Panc1 (cell line): Measurements from ENCODE around the gene H1-8. TPM values are rescaled to one million over a fixed set of nuclear protein-coding genes. Genes with fewer than 3 reads are reported as not detected.

Experiments
- ATAC-seq: fragments of 200-7000 bp; cut with Tn5 transposase; 2 replicates; pipeline ENCODE4 v1.9.1; 2020; ENCODE audit warnings: mild to moderate bottlenecking, moderate library complexity
- BruUV-seq: library from RNA; stranded (reverse); fragments of 400-500 nt; replicated peaks from 2 replicates; lab custom pipeline; 2021; lab: Mats Ljungman, UMichigan
- CTCF ChIA-PET: fragments of 300-600 bp; sonication (Branson Sonifier 250); formaldehyde crosslinking; loops from one replicate; lab custom pipeline; 2022; ENCODE audit warnings: antibody characterized with exemption; lab: Charles Lee
- POLR2A ChIA-PET: fragments of 300-600 bp; sonication (Branson Sonifier 250); formaldehyde crosslinking; loops from one replicate; lab custom pipeline; 2022; ENCODE audit warnings: antibody characterized with exemption; lab: Charles Lee
- DNase-seq: peaks from one replicate; pipeline ENCODE4 v3.0.0-alpha.2; 2010; ENCODE audit warnings: low read depth, low spot score
- H3K27ac ChIP-seq: 2 replicates; pipeline ENCODE4 v1.5.1; 2011; ENCODE audit warnings: mild to moderate bottlenecking, low read length, inconsistent platforms
- H3K27me3 ChIP-seq: fragments of 200-500 bp; sonication (Bioruptor generic); 2 replicates; pipeline ENCODE4 v1.6.0; 2014; ENCODE audit warnings: low read length, inconsistent platforms; ENCODE audit not compliant: control insufficient read depth, insufficient read depth
- H3K36me3 ChIP-seq: fragments of 200-500 bp; sonication (Bioruptor generic); 2 replicates; pipeline ENCODE4 v1.5.1; 2014; ENCODE audit warnings: inconsistent platforms, mild to moderate bottlenecking, low read length, moderate library complexity; ENCODE audit not compliant: control insufficient read depth, insufficient read depth
- H3K4me1 ChIP-seq: 2 replicates; pipeline ENCODE4 v1.5.1; 2011; ENCODE audit warnings: inconsistent platforms, mild to moderate bottlenecking, low read length, moderate library complexity; ENCODE audit not compliant: control insufficient read depth, insufficient read depth
- H3K4me3 ChIP-seq, 2 experiments: 2 replicates each; pipeline ENCODE4 v1.5.1; 2011 to 2012; ENCODE audit warnings: low read depth in 2 of 2, low read length in 2 of 2, mild to moderate bottlenecking in 2 of 2, inconsistent platforms in 1 of 2, moderate library complexity in 1 of 2
- H3K9me3 ChIP-seq: fragments of 200-500 bp; sonication (Bioruptor generic); 2 replicates; pipeline ENCODE4 v1.5.1; 2014; ENCODE audit warnings: low read depth, mild to moderate bottlenecking, inconsistent platforms, low read length, moderate library complexity; ENCODE audit not compliant: control insufficient read depth, insufficient read depth
- POLR2AphosphoS5 ChIP-seq: IDR thresholded peaks from 2 replicates; pipeline ENCODE4 v1.6.1; 2012; ENCODE audit warnings: mild to moderate bottlenecking, low read depth, low read length, moderate library complexity
- REST ChIP-seq, 2 experiments: IDR thresholded peaks; 2 replicates each; pipeline ENCODE4 v1.6.1; 2011 to 2012; ENCODE audit warnings: low read depth in 2 of 2, control low read depth in 1 of 2, low read length in 1 of 2, mild to moderate bottlenecking in 1 of 2, moderate library complexity in 1 of 2; ENCODE audit not compliant: insufficient read depth in 1 of 2
- SIN3A ChIP-seq: IDR thresholded peaks from 2 replicates; pipeline ENCODE4 v1.6.1; 2012; ENCODE audit warnings: low read depth, mild to moderate bottlenecking, low read length, moderate library complexity, borderline replicate concordance; ENCODE audit not compliant: insufficient read depth
- TCF7L2 ChIP-seq: IDR thresholded peaks from 2 replicates; pipeline ENCODE4 v1.6.1; 2011; ENCODE audit warnings: mild to moderate bottlenecking, low read depth, low read length, inconsistent platforms
- in situ Hi-C: cut with HindIII; loops from 2 replicates; pipeline ENCODE4 v1.10.0; 2016; ENCODE audit warnings: low sequenced_read_pairs, low pct_unique_long_range_greater_than_20kb
- intact Hi-C: fragments of 100-400 bp; cut with micrococcal nuclease; formaldehyde crosslinking; loops from one replicate; pipeline ENCODE4 v1.10.0; 2022; ENCODE audit not compliant: unreplicated experiment
- total RNA-seq: library from RNA; stranded (reverse); gene quantifications from one replicate; pipeline ENCODE4 v1.2.1, GENCODE V29; 2021; ENCODE audit not compliant: unreplicated experiment
- TF ChIP-seq, protein P1 (sequence below): fragments of 450-650 bp; IDR thresholded peaks from 2 replicates; pipeline ENCODE4 v1.5.1; 2017; ENCODE audit warnings: mild to moderate bottlenecking

H1-8 gene
- total RNA-seq, 1 experiment from 2014 or later, result not detected

GRCh38 chr3:129562803-129563202 is 19.8 kb downstream of the H1-8 start:
- H3K36me3 ChIP-seq, result peaks cover 7% of the 10 kb centered on the region
- ChIA-PET POLR2A (interaction anchor here (0.6 kb wide), 1 partner anchor 23 kb away, joined by 4 read pairs; no protein-coding TSS in a partner anchor), CTCF (no interaction called here)
- BruUV-seq, result no TSS peak
- DNase-seq (no peak), ATAC-seq (no peak)
- H3K4me3 ChIP-seq, result no peak overlapping the region
- H3K9me3 ChIP-seq, result no peaks in the 10 kb centered on the region
- peaks cover 19% of the 10 kb centered on the region for H3K4me1 ChIP-seq
- in situ Hi-C loops (no loop called here), intact Hi-C loops (no loop called here)
- H3K27ac ChIP-seq, result no peak overlapping the region
- TF ChIP-seq SIN3A (no peak), REST (IDR thresholded peaks at IDR 0.05; ENCODE audit: insufficient read depth in 1 of 2, low read depth in 2 of 2, low read length in 1 of 2) (no peak), TCF7L2 (no peak), POLR2AphosphoS5 (no peak)
- TF ChIP-seq, protein P1, sequence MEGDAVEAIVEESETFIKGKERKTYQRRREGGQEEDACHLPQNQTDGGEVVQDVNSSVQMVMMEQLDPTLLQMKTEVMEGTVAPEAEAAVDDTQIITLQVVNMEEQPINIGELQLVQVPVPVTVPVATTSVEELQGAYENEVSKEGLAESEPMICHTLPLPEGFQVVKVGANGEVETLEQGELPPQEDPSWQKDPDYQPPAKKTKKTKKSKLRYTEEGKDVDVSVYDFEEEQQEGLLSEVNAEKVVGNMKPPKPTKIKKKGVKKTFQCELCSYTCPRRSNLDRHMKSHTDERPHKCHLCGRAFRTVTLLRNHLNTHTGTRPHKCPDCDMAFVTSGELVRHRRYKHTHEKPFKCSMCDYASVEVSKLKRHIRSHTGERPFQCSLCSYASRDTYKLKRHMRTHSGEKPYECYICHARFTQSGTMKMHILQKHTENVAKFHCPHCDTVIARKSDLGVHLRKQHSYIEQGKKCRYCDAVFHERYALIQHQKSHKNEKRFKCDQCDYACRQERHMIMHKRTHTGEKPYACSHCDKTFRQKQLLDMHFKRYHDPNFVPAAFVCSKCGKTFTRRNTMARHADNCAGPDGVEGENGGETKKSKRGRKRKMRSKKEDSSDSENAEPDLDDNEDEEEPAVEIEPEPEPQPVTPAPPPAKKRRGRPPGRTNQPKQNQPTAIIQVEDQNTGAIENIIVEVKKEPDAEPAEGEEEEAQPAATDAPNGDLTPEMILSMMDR, result no peak
- H3K27me3 ChIP-seq, result no peaks in the 10 kb centered on the region

DNA sequence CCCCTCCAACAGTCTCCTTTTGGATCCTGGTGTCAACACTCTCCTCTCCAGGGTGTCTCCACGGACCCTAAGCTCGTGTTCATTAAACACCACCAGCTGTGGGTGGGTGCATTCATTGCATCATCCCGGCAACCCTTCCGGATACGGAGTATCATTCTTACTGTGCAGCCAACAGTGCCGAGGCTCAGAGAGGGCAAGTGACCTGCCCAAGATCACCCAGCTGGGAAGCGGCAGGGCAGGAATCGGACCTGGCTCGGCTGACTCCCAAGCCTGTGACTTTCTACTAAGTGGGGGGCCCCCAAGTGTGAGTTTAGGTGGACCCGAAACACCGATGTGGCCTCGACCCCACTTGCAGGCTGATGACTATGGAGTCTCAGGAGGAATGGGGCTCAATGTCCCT is 20.4 kb downstream of the H1-8 start:
- H3K4me1 ChIP-seq, result peaks cover 20% of the 10 kb centered on the region
- ChIA-PET POLR2A (interaction anchor here (0.6 kb wide), 1 partner anchor 54 kb away, joined by 3 read pairs; no protein-coding TSS in a partner anchor), CTCF (no interaction called here)
- ATAC-seq (no peak), DNase-seq (no peak)
- in situ Hi-C loops, result no loop called here
- TF ChIP-seq, protein P1, result no peak
- no peak for TF ChIP-seq REST (IDR thresholded peaks at IDR 0.05; ENCODE audit: insufficient read depth in 1 of 2, low read depth in 2 of 2, low read length in 1 of 2)
- TF ChIP-seq TCF7L2, result no peak
- no peak for TF ChIP-seq POLR2AphosphoS5
- TF ChIP-seq SIN3A, result no peak
- no TSS peak for BruUV-seq
- H3K36me3 ChIP-seq, result peaks cover 7% of the 10 kb centered on the region
- H3K9me3 ChIP-seq, result no peaks in the 10 kb centered on the region
- no peaks in the 10 kb centered on the region for H3K27me3 ChIP-seq
- intact Hi-C loops, result no loop called here
- H3K4me3 ChIP-seq, result no peak overlapping the region
- no peak overlapping the region for H3K27ac ChIP-seq
